Spinal cord (tissue), 10 donors: ENCODE data around the gene DAGLA. TPM values are rescaled to one million over a fixed set of nuclear protein-coding genes. Genes with fewer than 3 reads are reported as not detected.

Source experiments
- DNase-seq, 6 donors: peaks; one replicate each; pipeline versions ENCODE4 v3.0.0 to v3.0.0-alpha.2; 2013 to 2015; ENCODE audit warnings: low spot score in 6 of 6, low read depth in 4 of 6
- H3K27ac ChIP-seq: one replicate; pipeline ENCODE4 v1.5.1; 2013; ENCODE audit warnings: low read depth, low read length, control low read depth
- H3K27me3 ChIP-seq: one replicate; pipeline ENCODE4 v1.6.1; 2013; ENCODE audit warnings: low read length; ENCODE audit not compliant: control insufficient read depth, insufficient read depth
- H3K36me3 ChIP-seq: one replicate; pipeline ENCODE4 v1.6.1; 2013; ENCODE audit warnings: low read length; ENCODE audit not compliant: control insufficient read depth, insufficient read depth
- H3K4me1 ChIP-seq: one replicate; pipeline ENCODE4 v1.6.1; 2013; ENCODE audit warnings: low read length; ENCODE audit not compliant: control insufficient read depth, insufficient read depth
- H3K4me3 ChIP-seq: one replicate; pipeline ENCODE4 v1.5.1; 2013; ENCODE audit warnings: low read depth, low read length, control low read depth
- H3K9me3 ChIP-seq: one replicate; pipeline ENCODE4 v1.6.1; 2013; ENCODE audit warnings: low read length; ENCODE audit not compliant: control insufficient read depth, insufficient read depth
- WGBS: methylation state at CpG from one replicate; pipeline ENCODE4 v1.1.5; 2013; ENCODE audit warnings: missing lambda C conversion rate; ENCODE audit not compliant: insufficient coverage; 5-methylcytosine and 5-hydroxymethylcytosine counted together
- polyA plus RNA-seq, 2 donors: library from polyadenylated mRNA; unstranded; fragments of 120-200 nt; gene quantifications; one replicate each; pipeline ENCODE4 v1.2.1, GENCODE V29; 2013; ENCODE audit not compliant: insufficient read length in 2 of 2
- total RNA-seq, 2 donors: library from RNA; depleted of rRNA in 1 of 2; stranded (reverse); fragments of 120-200 nt in 1 of 2; fragments of >200 nt in 1 of 2; gene quantifications; one replicate each; pipeline versions ENCODE4 v1.2.3 to v1.2.4, GENCODE V29; 2013 to 2014
- donor health status: healthy.

The DAGLA gene
- total and polyA plus RNA-seq, 4 donors: 3.9 to 21.7 (median 14.8) TPM

DNA sequence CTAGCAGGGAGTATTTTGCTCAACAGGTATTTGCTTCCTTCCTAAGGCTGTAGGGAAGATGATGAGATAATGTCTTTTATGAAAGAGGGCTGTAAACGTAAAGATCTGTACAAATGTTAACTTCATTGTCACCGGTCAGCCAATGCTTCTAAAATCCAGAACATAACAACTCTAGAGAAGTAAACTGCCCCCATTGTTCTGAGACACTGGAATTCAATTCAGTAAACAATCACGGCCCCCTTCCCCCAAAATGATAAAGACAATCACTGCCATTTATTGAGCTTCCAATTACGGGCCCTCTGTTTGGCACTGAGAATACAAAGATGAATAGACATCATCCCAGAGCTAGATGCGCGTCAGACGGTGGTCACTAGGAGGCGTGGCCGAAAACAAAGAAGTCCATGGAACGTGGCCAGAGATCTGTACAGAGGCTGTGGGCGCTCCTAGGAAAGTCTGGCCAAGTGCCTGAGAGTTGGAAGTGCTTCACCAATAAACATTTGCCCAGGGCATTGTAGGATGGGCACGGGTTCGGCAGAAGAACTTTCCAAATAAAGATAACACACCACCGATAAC is 111.6 kb downstream of the DAGLA start:
- Histone ChIP-seq H3K27me3 (no peaks in the 10 kb centered on the region), H3K36me3 (peaks cover 51% of the 10 kb centered on the region), H3K9me3 (no peaks in the 10 kb centered on the region), H3K4me1 (peaks cover 38% of the 10 kb centered on the region), H3K27ac (peak overlapping the region; percentile 93), H3K4me3 (peak overlapping the region; percentile 90)
- peak; percentile 61 to 94 (median 74) for DNase-seq
- 0% methylated on average over 11 of the region's 14 CpGs for WGBS

DNA sequence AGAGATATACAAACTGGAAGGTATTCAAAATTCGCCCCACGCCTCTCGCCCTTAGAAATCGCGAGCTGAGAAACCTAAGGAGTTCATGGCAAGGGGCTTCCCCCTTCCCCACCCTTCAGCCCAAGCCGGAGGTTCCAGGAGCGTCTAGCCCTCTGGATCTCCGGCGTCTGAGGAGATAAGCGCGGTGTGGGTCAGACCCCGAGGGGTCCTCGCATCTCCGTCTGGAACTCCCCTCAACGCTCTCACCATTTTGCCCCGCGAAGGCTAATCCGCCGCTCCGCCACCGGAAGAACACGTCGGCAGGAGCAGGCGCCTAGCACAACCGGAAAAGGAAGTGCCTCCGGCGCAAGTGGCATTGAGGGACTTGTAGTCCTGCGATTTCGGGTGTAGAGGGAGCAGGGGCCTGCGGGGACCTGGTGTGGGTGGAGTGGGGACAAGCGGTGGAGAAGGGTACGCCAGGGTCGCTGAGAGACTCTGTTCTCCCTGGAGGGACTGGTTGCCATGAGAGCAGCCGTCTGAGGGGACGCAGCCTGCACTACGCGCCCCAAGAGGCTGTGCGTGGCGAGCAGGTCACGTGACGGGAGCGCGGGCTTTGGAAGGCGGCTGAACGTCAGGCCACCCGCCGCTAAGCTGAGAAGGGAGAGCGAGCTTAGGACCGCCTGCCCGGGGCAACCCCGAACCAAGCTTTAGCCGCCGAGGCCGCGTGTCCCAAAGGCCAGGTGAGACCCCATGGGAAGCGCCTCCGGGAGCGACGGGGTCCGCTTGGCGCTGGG is 112.3 kb downstream of the DAGLA start, which contains the start of the genes FEN1 and TMEM258:
Gene FEN1, plus strand, starts transcription at position 602 of the 773 bp plus-strand sequence. CDS start 2,451 bp downstream, outside the sequence.
Gene TMEM258, minus strand, starts transcription at position 290 of the 773 bp plus-strand sequence. Its CDS starts 41 bp downstream, at position 249.
- DNase-seq: peak; percentile 80 to 98 (median 92)

DNA sequence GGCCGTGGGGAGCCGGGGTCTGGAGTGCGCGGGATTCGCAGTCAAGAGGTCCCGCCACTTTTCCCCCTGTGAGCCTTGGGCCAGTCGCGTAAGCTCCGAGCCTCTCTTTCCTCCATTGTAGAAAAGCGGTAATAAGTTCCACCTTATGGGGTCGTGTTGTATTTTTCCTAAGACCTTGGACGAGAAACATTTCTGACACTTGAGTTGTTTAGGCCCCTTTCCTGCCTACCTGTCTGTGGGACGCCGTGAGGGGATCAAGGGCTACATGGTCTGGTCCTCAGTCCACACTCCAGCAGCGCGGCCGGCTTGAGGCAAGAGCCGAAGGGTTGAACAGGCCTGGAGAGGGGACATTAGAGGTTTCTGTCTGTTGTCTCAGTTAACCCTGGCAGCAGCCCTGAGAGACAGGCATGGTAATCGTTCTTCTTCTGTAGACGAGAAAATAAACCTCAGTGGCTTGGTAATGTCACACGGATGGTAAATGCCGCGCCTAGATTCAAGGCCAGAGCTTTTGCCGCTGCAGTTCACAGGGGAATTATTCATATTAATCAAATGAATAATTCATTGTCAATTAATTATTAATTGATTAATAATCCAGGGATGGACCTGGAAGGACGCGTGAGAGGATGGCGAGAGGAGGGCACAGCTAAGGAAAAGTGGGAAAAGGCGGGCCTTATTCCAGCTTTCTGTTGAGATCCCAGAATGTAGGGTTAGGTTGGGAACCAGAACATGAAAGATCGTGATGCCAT is 113.1 kb downstream of the DAGLA start:
- peaks cover 36% of the 10 kb centered on the region for H3K36me3 ChIP-seq
- peak overlapping the region; percentile 90 for H3K4me3 ChIP-seq
- H3K27me3 ChIP-seq: no peaks in the 10 kb centered on the region
- H3K4me1 ChIP-seq: peaks cover 33% of the 10 kb centered on the region
- DNase-seq: peak in 1 of 6 donors; percentile 7
- peak overlapping the region; percentile 93 for H3K27ac ChIP-seq
- 5% methylated on average over 19 of the region's 29 CpGs for WGBS
- no peaks in the 10 kb centered on the region for H3K9me3 ChIP-seq

More for the DNA sequence above, 112.3 kb downstream of the DAGLA start, which contains the start of the genes FEN1 and TMEM258:
- Histone ChIP-seq H3K4me3 (peak within 1 kb of the TSS; percentile 90), H3K9me3 (no peaks in the 10 kb centered on the region), H3K36me3 (peaks cover 44% of the 10 kb centered on the region), H3K4me1 (peaks cover 38% of the 10 kb centered on the region), H3K27ac (peak within 1 kb of the TSS; percentile 93), H3K27me3 (no peaks in the 10 kb centered on the region)
- WGBS: 0% methylated on average over 60 of the region's 61 CpGs

DNA sequence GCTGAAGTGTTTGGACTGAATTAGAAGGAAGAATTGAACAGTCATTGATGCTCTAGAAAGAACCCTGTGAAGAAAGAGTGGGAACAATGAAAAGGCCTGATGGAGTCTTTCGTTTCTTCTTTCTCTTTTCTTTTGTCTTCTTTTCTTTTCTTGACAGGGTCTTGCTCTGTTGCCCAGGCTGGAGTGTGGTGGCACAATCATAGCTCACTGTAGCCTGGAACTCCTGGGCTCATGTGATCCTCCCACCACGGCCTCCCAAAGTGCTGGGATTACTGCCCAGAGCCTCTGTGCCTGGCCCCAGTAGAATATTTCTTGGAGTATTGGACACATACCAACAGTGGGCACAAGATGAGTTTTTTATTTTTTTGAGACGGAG is 113.6 kb downstream of the DAGLA start:
- H3K27me3 ChIP-seq: no peaks in the 10 kb centered on the region
- peak overlapping the region; percentile 90 for H3K4me3 ChIP-seq
- H3K27ac ChIP-seq: no peak overlapping the region
- no peak for DNase-seq
- H3K9me3 ChIP-seq: no peaks in the 10 kb centered on the region
- peaks cover 31% of the 10 kb centered on the region for H3K36me3 ChIP-seq
- WGBS: 13% methylated on average over 1 of the region's 3 CpGs
- H3K4me1 ChIP-seq: peaks cover 33% of the 10 kb centered on the region

DNA sequence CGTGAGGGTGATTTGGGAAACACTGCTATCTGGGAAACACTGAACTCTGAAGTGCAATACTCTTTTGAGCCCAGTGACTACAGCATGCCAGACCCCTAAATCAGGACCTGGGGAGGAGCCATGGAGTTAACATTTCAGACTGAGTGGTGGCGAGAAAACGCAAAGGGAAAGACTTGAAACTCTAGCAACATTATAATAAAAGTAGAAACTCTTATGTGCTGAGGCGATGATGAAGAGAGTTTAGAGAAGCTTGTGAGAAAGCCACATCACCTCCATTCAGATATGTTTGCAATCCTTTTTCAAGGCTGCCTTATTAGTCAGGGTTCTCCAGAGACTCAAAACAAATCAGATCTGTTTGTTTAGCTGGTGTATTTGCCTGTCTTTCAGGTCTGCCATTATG is 114.4 kb downstream of the DAGLA start:
- Histone ChIP-seq H3K4me3 (no peak overlapping the region), H3K36me3 (peaks cover 23% of the 10 kb centered on the region), H3K9me3 (no peaks in the 10 kb centered on the region), H3K27ac (no peak overlapping the region), H3K27me3 (no peaks in the 10 kb centered on the region), H3K4me1 (peaks cover 29% of the 10 kb centered on the region)
- 90% methylated on average over 1 of the region's 4 CpGs for WGBS
- no peak for DNase-seq

DNA sequence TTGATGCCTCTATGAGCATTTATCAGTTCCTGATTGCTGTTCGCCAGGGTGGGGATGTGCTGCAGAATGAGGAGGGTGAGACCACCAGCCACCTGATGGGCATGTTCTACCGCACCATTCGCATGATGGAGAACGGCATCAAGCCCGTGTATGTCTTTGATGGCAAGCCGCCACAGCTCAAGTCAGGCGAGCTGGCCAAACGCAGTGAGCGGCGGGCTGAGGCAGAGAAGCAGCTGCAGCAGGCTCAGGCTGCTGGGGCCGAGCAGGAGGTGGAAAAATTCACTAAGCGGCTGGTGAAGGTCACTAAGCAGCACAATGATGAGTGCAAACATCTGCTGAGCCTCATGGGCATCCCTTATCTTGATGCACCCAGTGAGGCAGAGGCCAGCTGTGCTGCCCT is 115.3 kb downstream of the DAGLA start:
- no peaks in the 10 kb centered on the region for H3K27me3 ChIP-seq
- no peak overlapping the region for H3K4me3 ChIP-seq
- DNase-seq: no peak
- H3K9me3 ChIP-seq: no peaks in the 10 kb centered on the region
- 73% methylated on average over 11 of the region's 12 CpGs for WGBS
- peaks cover 22% of the 10 kb centered on the region for H3K36me3 ChIP-seq
- no peak overlapping the region for H3K27ac ChIP-seq
- peaks cover 21% of the 10 kb centered on the region for H3K4me1 ChIP-seq

DNA sequence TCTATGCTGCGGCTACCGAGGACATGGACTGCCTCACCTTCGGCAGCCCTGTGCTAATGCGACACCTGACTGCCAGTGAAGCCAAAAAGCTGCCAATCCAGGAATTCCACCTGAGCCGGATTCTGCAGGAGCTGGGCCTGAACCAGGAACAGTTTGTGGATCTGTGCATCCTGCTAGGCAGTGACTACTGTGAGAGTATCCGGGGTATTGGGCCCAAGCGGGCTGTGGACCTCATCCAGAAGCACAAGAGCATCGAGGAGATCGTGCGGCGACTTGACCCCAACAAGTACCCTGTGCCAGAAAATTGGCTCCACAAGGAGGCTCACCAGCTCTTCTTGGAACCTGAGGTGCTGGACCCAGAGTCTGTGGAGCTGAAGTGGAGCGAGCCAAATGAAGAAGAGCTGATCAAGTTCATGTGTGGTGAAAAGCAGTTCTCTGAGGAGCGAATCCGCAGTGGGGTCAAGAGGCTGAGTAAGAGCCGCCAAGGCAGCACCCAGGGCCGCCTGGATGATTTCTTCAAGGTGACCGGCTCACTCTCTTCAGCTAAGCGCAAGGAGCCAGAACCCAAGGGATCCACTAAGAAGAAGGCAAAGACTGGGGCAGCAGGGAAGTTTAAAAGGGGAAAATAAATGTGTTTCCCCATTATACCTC is 115.8 kb downstream of the DAGLA start:
- Histone ChIP-seq H3K4me3 (no peak overlapping the region), H3K36me3 (peaks cover 21% of the 10 kb centered on the region), H3K27ac (no peak overlapping the region), H3K27me3 (no peaks in the 10 kb centered on the region), H3K4me1 (peaks cover 17% of the 10 kb centered on the region), H3K9me3 (no peaks in the 10 kb centered on the region)
- WGBS: 92% methylated on average over 16 of the region's 18 CpGs
- DNase-seq: no peak
